Measurements from ENCODE around the gene FGD4. TPM values are rescaled to one million over a fixed set of nuclear protein-coding genes. Genes with fewer than 3 reads are reported as not detected.

FGD4 gene
- total RNA-seq, 1 donor from 2014 or later: 55.6 TPM

- H3K27me3 ChIP-seq (ENCODE audit: low read depth): no peaks in the 10 kb centered on the region
- H3K27ac ChIP-seq: no peak overlapping the region
- DNase-seq: no peak
- H3K4me3 ChIP-seq: no peak overlapping the region
- intact Hi-C loops (cut with DNase I): no loop called here
- no peak for ATAC-seq
- H3K36me3 ChIP-seq: no peaks in the 10 kb centered on the region
- no peaks in the 10 kb centered on the region for H3K9me3 ChIP-seq
- H3K4me1 ChIP-seq: peaks cover 36% of the 10 kb centered on the region
- no peak for TF ChIP-seq CTCF (IDR thresholded peaks at IDR 0.05)
These were observed 79.7 kb downstream of the FGD4 start for GRCh38 chr12:32478858-32479725.

GRCh38 chr12:32482226-32482625 lies 82.9 kb downstream of the FGD4 start:
- DNase-seq: no peak
- no peak for TF ChIP-seq CTCF (IDR thresholded peaks at IDR 0.05)
- no peaks in the 10 kb centered on the region for H3K9me3 ChIP-seq
- intact Hi-C loops (cut with DNase I): no loop called here
- peaks cover 29% of the 10 kb centered on the region for H3K4me1 ChIP-seq
- peak; percentile 33 to 59 for ATAC-seq
- no peaks in the 10 kb centered on the region for H3K36me3 ChIP-seq
- H3K27ac ChIP-seq: peak overlapping the region; percentile 60
- no peak overlapping the region for H3K4me3 ChIP-seq
- no peaks in the 10 kb centered on the region for H3K27me3 ChIP-seq (ENCODE audit: low read depth)

- DNase-seq (no peak), ATAC-seq (peak; percentile 20 to 62)
- H3K36me3 ChIP-seq: no peaks in the 10 kb centered on the region
- H3K4me1 ChIP-seq: peaks cover 27% of the 10 kb centered on the region
- no peak overlapping the region for H3K4me3 ChIP-seq
- H3K9me3 ChIP-seq: no peaks in the 10 kb centered on the region
- H3K27me3 ChIP-seq (ENCODE audit: low read depth): no peaks in the 10 kb centered on the region
- TF ChIP-seq CTCF (IDR thresholded peaks at IDR 0.05): no peak
- intact Hi-C loops (cut with DNase I): no loop called here
- H3K27ac ChIP-seq: peak overlapping the region; percentile 60
These were observed 84.1 kb downstream of the FGD4 start for GRCh38 chr12:32483499-32483898.

- H3K27me3 ChIP-seq (ENCODE audit: low read depth): no peaks in the 10 kb centered on the region
- H3K4me1 ChIP-seq: peaks cover 27% of the 10 kb centered on the region
- H3K4me3 ChIP-seq: no peak overlapping the region
- no peak for TF ChIP-seq CTCF (IDR thresholded peaks at IDR 0.05)
- DNase-seq (no peak), ATAC-seq (no peak)
- intact Hi-C loops (cut with DNase I): no loop called here
- H3K9me3 ChIP-seq: no peaks in the 10 kb centered on the region
- no peak overlapping the region for H3K27ac ChIP-seq
- no peaks in the 10 kb centered on the region for H3K36me3 ChIP-seq
These were observed 84.6 kb downstream of the FGD4 start for GRCh38 chr12:32483993-32484392.

- ATAC-seq (peak; percentile 55 to 88), DNase-seq (no peak)
- Histone ChIP-seq H3K4me1 (peaks cover 27% of the 10 kb centered on the region), H3K27ac (peak overlapping the region; percentile 76), H3K9me3 (no peaks in the 10 kb centered on the region), H3K27me3 (ENCODE audit: low read depth) (no peaks in the 10 kb centered on the region), H3K36me3 (no peaks in the 10 kb centered on the region), H3K4me3 (peak overlapping the region; percentile 37)
- intact Hi-C loops (cut with DNase I): no loop called here
- no peak for TF ChIP-seq CTCF (IDR thresholded peaks at IDR 0.05)
These were observed 86.8 kb downstream of the FGD4 start for GRCh38 chr12:32486158-32486557.
